ENCODE results near the gene ZBTB46. TPM values are rescaled to one million over a fixed set of nuclear protein-coding genes. Genes with fewer than 3 reads are reported as not detected.

ZBTB46 gene
- total RNA-seq, 2 donors from 2014 or later: 0.25 to 1.2 TPM

GRCh38 chr20:63698739-63699465, 132.2 kb downstream of the ZBTB46 start:
- no peaks in the 10 kb centered on the region for H3K27me3 Mint-ChIP-seq
- ATAC-seq (peak in 1 of 2 donors; percentile 47), DNase-seq (ENCODE audit: low spot score) (no peak)
- H3K4me3 Mint-ChIP-seq: no peak overlapping the region
- H3K9me3 Mint-ChIP-seq: no peaks in the 10 kb centered on the region
- no peaks in the 10 kb centered on the region for H3K36me3 Mint-ChIP-seq
- H3K4me1 Mint-ChIP-seq (ENCODE audit: low read depth in 2 of 2): peaks cover 0 to 8% of the 10 kb centered on the region in 2 donors
- H3K27ac Mint-ChIP-seq: no peak overlapping the region

- H3K4me3 Mint-ChIP-seq: no peak overlapping the region
- DNase-seq (ENCODE audit: low spot score) (no peak), ATAC-seq (no peak)
- H3K9me3 Mint-ChIP-seq: no peaks in the 10 kb centered on the region
- no peaks in the 10 kb centered on the region for H3K36me3 Mint-ChIP-seq
- H3K27ac Mint-ChIP-seq: no peak overlapping the region
- no peaks in the 10 kb centered on the region for H3K27me3 Mint-ChIP-seq
- peaks cover 0 to 8% of the 10 kb centered on the region in 2 donors for H3K4me1 Mint-ChIP-seq (ENCODE audit: low read depth in 2 of 2)
Measured at GRCh38 chr20:63697868-63698545, 133.1 kb downstream of the ZBTB46 start.

GRCh38 chr20:63697357-63697867, 133.7 kb downstream of the ZBTB46 start:
- no peaks in the 10 kb centered on the region for H3K27me3 Mint-ChIP-seq
- ATAC-seq: no peak
- H3K9me3 Mint-ChIP-seq: no peaks in the 10 kb centered on the region
- H3K27ac Mint-ChIP-seq: no peak overlapping the region
- H3K4me1 Mint-ChIP-seq (ENCODE audit: low read depth in 2 of 2): peaks cover 0 to 7% of the 10 kb centered on the region in 2 donors
- no peaks in the 10 kb centered on the region for H3K36me3 Mint-ChIP-seq
- no peak overlapping the region for H3K4me3 Mint-ChIP-seq
- no peak for DNase-seq (ENCODE audit: low spot score)

- H3K27me3 Mint-ChIP-seq: no peaks in the 10 kb centered on the region
- no peak within 1 kb of the TSS for H3K4me3 Mint-ChIP-seq
- ATAC-seq: peak; percentile 2 to 8
- no peak within 1 kb of the TSS for H3K27ac Mint-ChIP-seq
- H3K4me1 Mint-ChIP-seq (ENCODE audit: low read depth in 2 of 2): peaks cover 0 to 2% of the 10 kb centered on the region in 2 donors
- DNase-seq (ENCODE audit: low spot score): no peak
- H3K36me3 Mint-ChIP-seq: no peaks in the 10 kb centered on the region
- H3K9me3 Mint-ChIP-seq: no peaks in the 10 kb centered on the region
Measured at GRCh38 chr20:63696628-63697356, 134.3 kb downstream of the ZBTB46 start, which contains the start of gene TNFRSF6B. Gene TNFRSF6B (plus strand): TSS chr20:63696652. CDS start chr20:63696768, 116 bp downstream.

GRCh38 chr20:63696306-63696627, 134.8 kb downstream of the ZBTB46 start:
- H3K27ac Mint-ChIP-seq: no peak overlapping the region
- no peak overlapping the region for H3K4me3 Mint-ChIP-seq
- H3K4me1 Mint-ChIP-seq (ENCODE audit: low read depth in 2 of 2): peaks cover 0 to 2% of the 10 kb centered on the region in 2 donors
- H3K9me3 Mint-ChIP-seq: no peaks in the 10 kb centered on the region
- H3K27me3 Mint-ChIP-seq: no peaks in the 10 kb centered on the region
- DNase-seq (ENCODE audit: low spot score) (no peak), ATAC-seq (peak; percentile 17 to 55)
- H3K36me3 Mint-ChIP-seq: no peaks in the 10 kb centered on the region

- no peaks in the 10 kb centered on the region for H3K27me3 Mint-ChIP-seq
- H3K27ac Mint-ChIP-seq: no peak overlapping the region
- no peaks in the 10 kb centered on the region for H3K36me3 Mint-ChIP-seq
- H3K9me3 Mint-ChIP-seq: no peaks in the 10 kb centered on the region
- no peak overlapping the region for H3K4me3 Mint-ChIP-seq
- peaks cover 0 to 2% of the 10 kb centered on the region in 2 donors for H3K4me1 Mint-ChIP-seq (ENCODE audit: low read depth in 2 of 2)
- DNase-seq (ENCODE audit: low spot score) (no peak), ATAC-seq (no peak)
Measured at GRCh38 chr20:63695424-63696305, 135.4 kb downstream of the ZBTB46 start.

- Mint-ChIP-seq H3K4me1 (ENCODE audit: low read depth in 2 of 2) (peaks cover 0 to 2% of the 10 kb centered on the region in 2 donors), H3K4me3 (no peak overlapping the region), H3K27ac (no peak overlapping the region), H3K36me3 (no peaks in the 10 kb centered on the region), H3K27me3 (no peaks in the 10 kb centered on the region), H3K9me3 (no peaks in the 10 kb centered on the region)
- DNase-seq (ENCODE audit: low spot score): no peak
- ATAC-seq: no peak
Measured at GRCh38 chr20:63694584-63695423, 136.3 kb downstream of the ZBTB46 start.

GRCh38 chr20:63693733-63694583, 137.1 kb downstream of the ZBTB46 start:
- ATAC-seq: no peak
- H3K27ac Mint-ChIP-seq: peak overlapping the region; percentile 59 to 66
- no peaks in the 10 kb centered on the region for H3K36me3 Mint-ChIP-seq
- DNase-seq (ENCODE audit: low spot score): no peak
- H3K9me3 Mint-ChIP-seq: no peaks in the 10 kb centered on the region
- no peaks in the 10 kb centered on the region for H3K27me3 Mint-ChIP-seq
- no peak overlapping the region for H3K4me3 Mint-ChIP-seq
- peaks cover 0 to 2% of the 10 kb centered on the region in 2 donors for H3K4me1 Mint-ChIP-seq (ENCODE audit: low read depth in 2 of 2)

Other genes with a start within 250 kb of the ZBTB46 start
- gene GMEB2, start 204.2 kb downstream of the ZBTB46 start, total RNA-seq: 10 to 100 TPM; 14.7 to 15.5 TPM
- gene STMN3, start 177.8 kb downstream of the ZBTB46 start, total RNA-seq: 1 to 10 TPM in 1 of 2 donors, under 1 TPM in 1; 0.88 to 3.2 TPM
- gene RTEL1, start 173.0 kb downstream of the ZBTB46 start, total RNA-seq: 10 to 100 TPM; 32.3 to 76.9 TPM
- gene TNFRSF6B, start 134.6 kb downstream of the ZBTB46 start, total RNA-seq: not detected
- gene ARFRP1, start 123.3 kb downstream of the ZBTB46 start, total RNA-seq: 10 to 100 TPM; 52.4 to 87.0 TPM
- 10 to 100 TPM; 40.8 to 53.0 TPM for gene ZGPAT, start 123.2 kb downstream of the ZBTB46 start, total RNA-seq
- 10 to 100 TPM in 1 of 2 donors, 1 to 10 TPM in 1; 9.3 to 15.7 TPM for gene LIME1, start 94.6 kb downstream of the ZBTB46 start, total RNA-seq
- gene SLC2A4RG, start 91.5 kb downstream of the ZBTB46 start, total RNA-seq: 10 to 100 TPM; 21.0 to 31.1 TPM
- not detected for gene ABHD16B, start 30.2 kb upstream of the ZBTB46 start, total RNA-seq
- 10 to 100 TPM; 48.8 to 60.0 TPM for gene TPD52L2, start 34.0 kb upstream of the ZBTB46 start, total RNA-seq
- gene DNAJC5, start 63.9 kb upstream of the ZBTB46 start, total RNA-seq: 10 to 100 TPM; 67.6 to 89.1 TPM
- gene UCKL1, start 125.2 kb upstream of the ZBTB46 start, total RNA-seq: 10 to 100 TPM; 32.6 to 52.9 TPM
- 10 to 100 TPM in 1 of 2 donors, 1 to 10 TPM in 1; 9.6 to 13.8 TPM for gene ZNF512B, start 138.7 kb upstream of the ZBTB46 start, total RNA-seq
- 10 to 100 TPM; 33.3 to 33.6 TPM for gene SAMD10, start 148.4 kb upstream of the ZBTB46 start, total RNA-seq
- 10 to 100 TPM; 65.9 to 87.7 TPM for gene PRPF6, start 149.9 kb upstream of the ZBTB46 start, total RNA-seq
- 1 to 10 TPM; 2.4 to 6.3 TPM for gene C20orf204, start 204.9 kb upstream of the ZBTB46 start, total RNA-seq
- not detected for gene SOX18, start 218.4 kb upstream of the ZBTB46 start, total RNA-seq
- 10 to 100 TPM; 23.2 to 24.1 TPM for gene TCEA2, start 231.9 kb upstream of the ZBTB46 start, total RNA-seq
- gene RGS19, start 248.3 kb upstream of the ZBTB46 start, total RNA-seq: 10 to 100 TPM; 27.1 to 33.4 TPM
- gene OPRL1, start 248.8 kb upstream of the ZBTB46 start, total RNA-seq: under 1 TPM; 0.12 to 0.20 TPM